AG08396 (cell line): Measurements from ENCODE around the gene ATP11A.
"Not testable (repeated sequence)": the region's sequence is repeated elsewhere in the genome, so short reads cannot be mapped to it uniquely, and the experiment has no call there.

ENCODE experiments used
- DNase-seq: peaks from one replicate; pipeline ENCODE4 v3.0.0; 2012; ENCODE audit warnings: low spot score, mixed read lengths

Gene ATP11A

DNA sequence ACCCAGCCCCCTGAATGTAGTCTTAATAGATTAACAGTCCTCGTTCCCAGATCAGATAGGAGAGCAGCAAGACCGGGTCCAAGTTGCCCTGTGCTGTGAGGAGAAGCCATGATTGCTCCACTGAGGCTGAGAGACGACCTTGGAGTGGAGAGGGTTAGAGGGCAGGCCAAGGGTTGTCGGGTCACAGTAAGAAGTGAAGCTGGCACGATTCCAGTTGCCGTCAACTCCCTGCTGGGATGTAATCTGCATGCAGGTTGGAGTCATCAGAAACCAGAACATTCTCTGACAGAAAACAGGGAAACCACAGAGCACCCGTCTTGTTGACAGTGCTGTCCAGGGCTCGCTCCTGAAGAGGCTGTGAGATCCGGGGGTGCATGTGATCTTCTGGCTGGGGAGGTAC lies 19.0 kb upstream of the ATP11A start:
- no peak for DNase-seq

GRCh38 chr13:112671359-112671758 lies 18.5 kb upstream of the ATP11A start:
- no peak for DNase-seq

GRCh38 chr13:112672651-112673284 lies 17.1 kb upstream of the ATP11A start:
- no peak for DNase-seq

DNA sequence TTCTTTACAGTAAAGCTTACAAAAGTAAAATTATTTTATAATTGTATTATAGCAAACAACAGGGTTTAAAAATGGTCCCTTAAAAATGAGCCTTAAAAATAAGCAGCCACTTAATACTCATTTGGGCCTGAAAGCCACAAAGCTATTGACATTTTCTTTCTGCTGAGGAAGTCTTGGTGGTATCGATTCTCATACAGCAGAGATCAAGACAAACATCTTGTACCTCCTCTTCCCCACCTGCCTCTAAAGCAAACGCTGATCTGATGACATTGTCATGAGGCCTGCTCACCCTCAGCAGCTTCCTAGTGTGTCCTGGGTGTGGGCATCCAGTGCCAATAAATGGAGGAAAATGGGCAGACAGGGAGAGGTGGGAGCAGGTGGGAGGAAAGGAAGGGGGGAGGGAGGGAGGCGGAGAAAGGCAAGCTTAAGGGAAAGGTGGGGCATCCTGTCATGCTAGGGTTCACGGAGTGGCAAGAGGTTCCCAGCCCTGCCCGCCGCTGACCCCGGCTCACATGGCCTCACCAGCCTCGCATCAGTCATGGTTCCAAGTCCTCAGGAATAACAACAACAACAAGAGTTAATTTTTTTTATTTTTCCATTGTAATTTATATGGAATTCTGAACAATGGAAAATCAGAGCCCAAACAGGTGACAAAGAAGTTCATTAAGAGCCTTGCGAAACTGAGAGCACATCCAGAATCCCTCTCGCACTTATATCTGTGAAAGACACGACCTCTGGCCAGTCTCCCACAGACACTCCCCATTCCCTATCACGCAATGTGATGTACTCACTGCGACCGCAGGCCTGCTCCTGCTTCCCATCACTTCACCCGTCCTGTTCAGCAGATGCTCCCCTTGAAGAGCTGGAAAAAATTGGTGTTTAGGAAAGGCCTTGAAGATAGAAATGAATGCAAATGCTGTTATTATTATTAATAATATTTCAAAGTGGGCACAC lies 15.1 kb upstream of the ATP11A start:
- DNase-seq = no peak

DNA sequence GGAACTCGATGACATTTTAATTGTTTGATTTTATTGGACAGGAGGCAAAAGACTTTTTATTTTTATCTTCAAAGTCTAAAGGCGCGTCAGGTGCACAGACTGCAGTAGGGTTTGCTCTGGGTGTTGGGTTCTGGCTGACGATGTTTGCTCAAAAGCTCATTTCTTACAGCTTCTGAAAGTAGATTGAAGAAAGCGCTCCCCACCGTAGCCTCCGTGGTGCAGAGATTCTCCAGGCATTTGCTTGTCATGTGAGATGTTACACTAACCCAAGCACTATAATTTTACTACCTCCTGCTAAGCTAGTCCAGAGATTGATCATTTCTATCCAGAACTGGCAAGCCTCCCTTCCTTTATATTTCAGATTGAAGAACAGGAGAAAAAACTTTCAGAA lies 14.5 kb upstream of the ATP11A start:
- no peak for DNase-seq

DNA sequence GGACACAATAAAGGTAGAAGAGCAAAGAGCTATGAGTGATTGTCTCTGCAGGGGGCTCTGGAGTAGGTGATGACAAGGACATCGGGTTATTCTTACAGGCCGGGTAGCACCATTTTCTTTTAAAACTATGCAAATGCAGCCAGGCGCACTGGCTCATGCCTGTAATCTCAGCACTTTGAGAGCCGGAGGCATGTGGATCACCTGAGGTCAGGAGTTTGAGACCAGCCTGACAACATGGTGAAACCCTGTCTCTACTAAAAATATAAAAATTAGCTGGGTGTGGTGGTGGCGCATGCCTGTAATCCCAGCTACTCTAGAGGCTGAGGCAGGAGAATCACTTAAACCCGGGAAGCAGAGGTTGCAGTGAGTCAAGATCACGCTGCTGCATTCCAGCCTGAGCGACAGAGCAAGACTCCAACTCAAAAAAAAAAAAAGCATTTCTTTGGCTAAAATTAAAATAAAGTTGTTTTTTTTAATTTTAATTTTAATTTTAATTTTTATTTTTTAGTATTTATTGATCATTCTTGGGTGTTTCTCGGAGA lies 12.3 kb upstream of the ATP11A start:
- not testable (repeated sequence) for DNase-seq

DNA sequence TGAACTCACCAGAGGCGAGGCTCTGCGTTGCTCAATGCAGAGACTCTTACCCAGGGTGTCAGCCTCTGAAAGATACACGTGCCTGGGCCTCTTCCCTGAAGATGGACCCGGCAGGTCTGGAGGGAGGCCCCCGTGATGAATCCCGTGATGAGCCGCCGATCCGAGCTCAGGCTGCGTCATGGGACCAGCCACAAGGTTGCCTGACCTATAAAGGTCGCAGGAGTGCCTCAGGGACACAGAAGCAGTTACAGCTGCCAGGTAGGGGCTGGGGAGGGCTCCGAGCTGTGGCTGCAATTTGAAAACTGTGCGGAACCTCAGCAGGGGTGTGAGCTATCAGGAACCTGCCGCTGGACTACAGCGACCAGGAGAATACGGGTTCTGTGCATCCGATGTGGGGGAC lies 10.5 kb upstream of the ATP11A start:
- DNase-seq = no peak

- DNase-seq = no peak
Observed at GRCh38 chr13:112679932-112680677, 9.7 kb upstream of the ATP11A start.

DNA sequence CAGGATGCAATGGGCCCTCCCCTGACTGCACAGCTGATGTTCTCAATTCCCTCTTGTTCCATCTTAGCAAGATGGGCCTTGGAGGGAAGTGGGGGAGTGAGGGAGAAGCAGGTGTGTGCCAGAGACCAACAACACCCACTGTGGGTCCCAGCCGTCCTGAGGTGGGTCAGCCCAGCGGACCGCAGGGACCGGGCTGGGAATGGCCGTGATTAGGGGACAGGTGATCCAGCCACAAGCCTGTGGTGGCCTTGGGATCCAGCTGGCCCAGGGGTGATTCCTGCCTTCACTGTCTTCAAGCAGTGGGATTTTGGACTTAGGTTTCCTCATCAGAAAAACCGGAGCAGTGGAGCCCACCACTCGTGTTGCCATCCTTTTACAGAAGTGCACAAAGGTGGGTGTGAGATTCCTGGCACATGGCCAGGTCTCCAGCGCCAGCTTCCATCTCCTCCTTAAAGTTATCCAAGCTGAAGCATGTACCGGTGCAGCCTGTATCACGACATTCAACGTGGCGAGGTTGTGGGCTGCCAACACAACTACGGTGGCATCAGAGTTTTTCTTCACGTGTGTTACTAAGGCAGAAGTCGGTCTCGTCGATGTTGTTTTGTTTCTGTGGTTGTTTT lies 9.0 kb upstream of the ATP11A start:
- DNase-seq = no peak

DNA sequence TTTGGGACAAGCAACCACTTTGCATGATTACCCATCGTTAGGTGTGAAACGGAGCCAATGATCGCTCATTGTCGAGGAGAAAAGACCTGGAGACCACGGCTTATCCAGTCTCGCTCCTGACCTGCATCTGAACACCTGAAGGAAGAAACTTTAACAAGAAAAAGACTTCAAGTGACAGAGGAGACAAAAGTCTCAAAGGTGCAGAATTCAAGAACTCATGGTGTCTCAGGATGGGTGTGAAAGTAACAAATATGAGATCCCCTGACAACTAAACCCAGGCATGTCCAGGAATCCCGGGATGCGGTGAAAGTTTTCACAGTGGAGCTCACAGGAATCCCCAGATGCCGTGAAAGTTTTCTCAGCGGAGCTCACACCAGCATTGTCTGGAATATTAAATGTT lies 6.3 kb upstream of the ATP11A start:
- DNase-seq = no peak

GRCh38 chr13:112684071-112684845 lies 5.6 kb upstream of the ATP11A start:
- DNase-seq = no peak

DNA sequence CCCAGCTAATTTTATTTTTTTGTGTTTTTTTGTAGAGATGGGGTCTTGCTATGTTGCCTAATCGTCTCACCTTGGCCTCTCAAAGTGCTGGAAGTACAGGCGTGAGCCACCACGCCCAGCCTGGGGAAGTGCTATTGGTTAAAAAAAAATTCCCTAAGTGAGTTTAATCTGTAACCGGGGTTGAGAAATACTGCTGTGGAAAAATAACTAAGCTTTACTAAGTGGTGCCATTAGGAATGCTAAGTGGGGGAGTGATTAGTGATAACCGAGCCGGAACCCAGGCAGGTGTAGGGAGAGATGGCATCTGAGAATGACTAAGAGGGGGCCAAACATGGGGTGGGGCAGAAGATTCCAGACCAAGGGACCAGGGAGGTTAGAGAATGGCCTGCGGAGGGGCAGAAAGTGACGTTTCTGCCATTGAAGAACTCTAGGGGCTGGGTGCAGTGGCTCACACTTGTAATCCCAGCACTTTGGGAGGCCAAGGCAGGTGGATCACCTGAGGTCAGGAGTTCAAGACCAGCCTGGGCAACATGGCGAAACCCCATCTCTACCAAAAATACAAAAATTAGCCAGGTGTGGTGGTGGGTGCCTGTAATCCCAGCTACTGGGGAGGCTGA lies 4.5 kb upstream of the ATP11A start:
- DNase-seq = not testable (repeated sequence)

- DNase-seq = no peak
Observed at GRCh38 chr13:112685896-112686295, 3.9 kb upstream of the ATP11A start.

- no peak for DNase-seq
Observed at GRCh38 chr13:112686364-112686763, 3.5 kb upstream of the ATP11A start.

GRCh38 chr13:112686987-112687386 lies 2.9 kb upstream of the ATP11A start:
- DNase-seq = no peak

GRCh38 chr13:112687836-112688559 lies 1.8 kb upstream of the ATP11A start:
- DNase-seq = no peak

DNA sequence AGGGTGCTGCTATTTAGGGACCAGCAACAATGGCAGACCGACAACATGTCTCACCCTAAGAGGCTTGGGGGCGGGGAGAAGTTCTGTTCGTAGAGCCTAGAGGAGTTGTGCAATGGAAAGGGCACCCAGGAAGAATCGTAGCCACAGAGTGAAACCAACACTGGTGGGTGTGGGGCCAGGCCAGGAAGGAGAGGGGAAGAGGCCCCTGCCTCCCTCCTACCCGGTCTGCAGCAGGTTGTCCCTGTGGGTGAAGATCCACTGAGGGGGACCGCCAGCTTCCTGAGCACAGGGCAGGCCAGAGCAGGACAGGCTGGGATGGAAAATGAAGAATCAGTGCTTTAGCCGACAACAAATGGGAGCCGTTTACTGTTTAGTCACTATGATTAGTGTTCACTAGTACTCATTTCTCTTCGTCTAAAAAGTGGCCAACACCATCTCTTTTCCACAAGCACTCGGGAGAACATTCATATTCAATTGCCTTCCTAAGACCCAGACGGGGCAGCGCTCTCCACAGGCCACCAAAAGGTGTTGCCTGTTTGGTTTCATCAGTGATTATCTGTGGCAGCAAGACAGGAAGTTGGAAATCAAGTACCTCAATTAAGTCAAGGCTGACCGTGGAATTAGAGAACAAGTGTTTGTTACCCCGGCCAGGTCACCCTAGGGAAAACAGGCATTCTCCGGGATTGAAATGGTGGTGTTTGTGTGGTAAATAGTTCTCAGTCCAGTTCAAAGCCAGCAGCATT lies 1.1 kb upstream of the ATP11A start:
- no peak for DNase-seq

GRCh38 chr13:112690283-112690929 lies 568 bp downstream of the ATP11A start:
- DNase-seq = peak; percentile 56

DNA sequence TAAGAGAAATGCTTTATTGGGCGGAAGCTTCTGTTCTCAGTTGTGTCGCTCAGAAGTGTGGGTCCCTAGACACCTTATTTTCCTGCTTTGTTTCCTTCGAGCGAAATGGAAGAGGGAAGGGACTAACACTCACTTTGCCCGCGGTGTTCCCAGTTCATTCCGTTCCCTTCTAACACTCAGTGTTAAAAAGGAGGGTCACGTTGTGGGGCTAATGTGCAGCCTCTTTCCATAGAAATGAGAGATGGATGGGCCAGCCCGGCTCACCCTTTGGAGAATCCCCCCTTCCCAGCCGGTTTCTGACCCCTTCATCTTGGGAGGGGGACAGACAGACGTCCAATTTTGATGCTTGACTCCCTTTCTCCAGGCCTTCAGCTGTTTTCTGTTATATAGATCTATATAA lies 2.3 kb downstream of the ATP11A start:
- no peak for DNase-seq
